ENCODE results near the gene NEDD4L.

DNA sequence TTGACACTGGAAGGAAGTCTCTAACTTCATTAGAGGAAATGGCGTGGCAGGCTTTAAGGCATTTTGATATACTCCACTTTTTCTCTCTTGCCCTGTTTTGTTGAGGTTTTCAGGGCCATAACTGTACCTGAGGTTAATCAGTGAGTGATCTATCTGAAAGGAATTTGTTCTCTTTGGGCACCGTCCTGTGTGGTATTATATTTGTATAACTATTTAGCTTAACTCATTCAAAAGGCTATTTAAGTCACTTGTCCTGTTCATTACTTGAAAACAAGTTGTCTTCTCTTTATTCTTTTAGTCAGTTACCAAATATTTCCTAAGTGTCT, 180.4 kb downstream of the NEDD4L start:
- TF ChIP-seq, protein P1, sequence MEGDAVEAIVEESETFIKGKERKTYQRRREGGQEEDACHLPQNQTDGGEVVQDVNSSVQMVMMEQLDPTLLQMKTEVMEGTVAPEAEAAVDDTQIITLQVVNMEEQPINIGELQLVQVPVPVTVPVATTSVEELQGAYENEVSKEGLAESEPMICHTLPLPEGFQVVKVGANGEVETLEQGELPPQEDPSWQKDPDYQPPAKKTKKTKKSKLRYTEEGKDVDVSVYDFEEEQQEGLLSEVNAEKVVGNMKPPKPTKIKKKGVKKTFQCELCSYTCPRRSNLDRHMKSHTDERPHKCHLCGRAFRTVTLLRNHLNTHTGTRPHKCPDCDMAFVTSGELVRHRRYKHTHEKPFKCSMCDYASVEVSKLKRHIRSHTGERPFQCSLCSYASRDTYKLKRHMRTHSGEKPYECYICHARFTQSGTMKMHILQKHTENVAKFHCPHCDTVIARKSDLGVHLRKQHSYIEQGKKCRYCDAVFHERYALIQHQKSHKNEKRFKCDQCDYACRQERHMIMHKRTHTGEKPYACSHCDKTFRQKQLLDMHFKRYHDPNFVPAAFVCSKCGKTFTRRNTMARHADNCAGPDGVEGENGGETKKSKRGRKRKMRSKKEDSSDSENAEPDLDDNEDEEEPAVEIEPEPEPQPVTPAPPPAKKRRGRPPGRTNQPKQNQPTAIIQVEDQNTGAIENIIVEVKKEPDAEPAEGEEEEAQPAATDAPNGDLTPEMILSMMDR (conservative IDR thresholded peaks at IDR 0.05; ENCODE audit: low read depth in 2 of 2) = no peak
- TF ChIP-seq, protein P2, sequence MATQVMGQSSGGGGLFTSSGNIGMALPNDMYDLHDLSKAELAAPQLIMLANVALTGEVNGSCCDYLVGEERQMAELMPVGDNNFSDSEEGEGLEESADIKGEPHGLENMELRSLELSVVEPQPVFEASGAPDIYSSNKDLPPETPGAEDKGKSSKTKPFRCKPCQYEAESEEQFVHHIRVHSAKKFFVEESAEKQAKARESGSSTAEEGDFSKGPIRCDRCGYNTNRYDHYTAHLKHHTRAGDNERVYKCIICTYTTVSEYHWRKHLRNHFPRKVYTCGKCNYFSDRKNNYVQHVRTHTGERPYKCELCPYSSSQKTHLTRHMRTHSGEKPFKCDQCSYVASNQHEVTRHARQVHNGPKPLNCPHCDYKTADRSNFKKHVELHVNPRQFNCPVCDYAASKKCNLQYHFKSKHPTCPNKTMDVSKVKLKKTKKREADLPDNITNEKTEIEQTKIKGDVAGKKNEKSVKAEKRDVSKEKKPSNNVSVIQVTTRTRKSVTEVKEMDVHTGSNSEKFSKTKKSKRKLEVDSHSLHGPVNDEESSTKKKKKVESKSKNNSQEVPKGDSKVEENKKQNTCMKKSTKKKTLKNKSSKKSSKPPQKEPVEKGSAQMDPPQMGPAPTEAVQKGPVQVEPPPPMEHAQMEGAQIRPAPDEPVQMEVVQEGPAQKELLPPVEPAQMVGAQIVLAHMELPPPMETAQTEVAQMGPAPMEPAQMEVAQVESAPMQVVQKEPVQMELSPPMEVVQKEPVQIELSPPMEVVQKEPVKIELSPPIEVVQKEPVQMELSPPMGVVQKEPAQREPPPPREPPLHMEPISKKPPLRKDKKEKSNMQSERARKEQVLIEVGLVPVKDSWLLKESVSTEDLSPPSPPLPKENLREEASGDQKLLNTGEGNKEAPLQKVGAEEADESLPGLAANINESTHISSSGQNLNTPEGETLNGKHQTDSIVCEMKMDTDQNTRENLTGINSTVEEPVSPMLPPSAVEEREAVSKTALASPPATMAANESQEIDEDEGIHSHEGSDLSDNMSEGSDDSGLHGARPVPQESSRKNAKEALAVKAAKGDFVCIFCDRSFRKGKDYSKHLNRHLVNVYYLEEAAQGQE (IDR thresholded peaks at IDR 0.05; ENCODE audit: unreplicated experiment) = no peak
- TF ChIP-seq EZH2phosphoT487 (IDR thresholded peaks at IDR 0.05; ENCODE audit: unreplicated experiment) (no peak), EZH2 (IDR thresholded peaks at IDR 0.05; ENCODE audit: low read depth, unreplicated experiment) (no peak)
